SK-N-SH treated with all-trans-retinoic acid at 6 μM for 48 hours (cell line): ENCODE data around the gene CLEC18C.

Experiments
- ATAC-seq: fragments of 200-7000 bp; cut with Tn5 transposase; 3 replicates; pipeline ENCODE4 v1.9.1; 2020; ENCODE audit warnings: mild to moderate bottlenecking, moderate library complexity
- ARNTL ChIP-seq: fragments of 450-650 bp; formaldehyde crosslinking; IDR thresholded peaks from 2 replicates; pipeline ENCODE4 v1.5.0; 2020; ENCODE audit warnings: low read depth, mild to moderate bottlenecking, moderate library complexity, borderline replicate concordance
- BACH2 ChIP-seq: fragments of 250-450 bp; sonication (Bioruptor Pico); IDR thresholded peaks from 2 replicates; pipeline ENCODE4 v1.9.0; 2021; ENCODE audit warnings: mild to moderate bottlenecking, borderline replicate concordance
- CREB5 ChIP-seq: fragments of 250-450 bp; sonication (Bioruptor Pico); IDR thresholded peaks from 2 replicates; pipeline ENCODE4 v1.5.1; 2020; ENCODE audit warnings: low read depth, mild to moderate bottlenecking, moderate library complexity
- CSDC2 ChIP-seq: fragments of 250-450 bp; sonication (Bioruptor Pico); IDR thresholded peaks from 2 replicates; pipeline ENCODE4 v1.5.0; 2020; ENCODE audit warnings: mild to moderate bottlenecking, moderate library complexity
- CSRNP3 ChIP-seq: fragments of 250-450 bp; sonication (Bioruptor Pico); IDR thresholded peaks from 2 replicates; pipeline ENCODE4 v1.5.1; 2021; ENCODE audit warnings: mild to moderate bottlenecking, moderate library complexity
- ESRRG ChIP-seq: fragments of 250-450 bp; sonication (Bioruptor Pico); IDR thresholded peaks from 2 replicates; pipeline ENCODE4 v1.6.1; 2021; ENCODE audit warnings: mild to moderate bottlenecking
- GLIS3 ChIP-seq: fragments of 250-450 bp; sonication (Bioruptor Pico); IDR thresholded peaks from 2 replicates; pipeline ENCODE4 v1.5.0; 2020; ENCODE audit warnings: mild to moderate bottlenecking, moderate library complexity
- ISL1 ChIP-seq: fragments of 250-450 bp; sonication (Bioruptor Pico); IDR thresholded peaks from 2 replicates; pipeline ENCODE4 v2.1.2; 2022; ENCODE audit warnings: mild to moderate bottlenecking, moderate library complexity
- OSR1 ChIP-seq: fragments of 250-450 bp; sonication (Bioruptor Pico); IDR thresholded peaks from 2 replicates; pipeline ENCODE4 v1.8.0; 2022; ENCODE audit warnings: moderate library complexity, mild to moderate bottlenecking, inconsistent platforms
- PATZ1 ChIP-seq: fragments of 250-450 bp; sonication (Bioruptor Pico); IDR thresholded peaks from 2 replicates; pipeline ENCODE4 v1.8.0; 2020; ENCODE audit warnings: mild to moderate bottlenecking, moderate library complexity, borderline replicate concordance
- PPARA ChIP-seq: fragments of 250-450 bp; sonication (Bioruptor Pico); IDR thresholded peaks from 2 replicates; pipeline ENCODE4 v1.5.0; 2020; ENCODE audit warnings: mild to moderate bottlenecking, borderline replicate concordance
- RARB ChIP-seq: fragments of 250-450 bp; sonication (Bioruptor Pico); IDR thresholded peaks from 2 replicates; pipeline ENCODE4 v1.8.0; 2021; ENCODE audit warnings: mild to moderate bottlenecking, moderate library complexity
- SNAI2 ChIP-seq: fragments of 250-450 bp; sonication (Bioruptor Pico); IDR thresholded peaks from 2 replicates; pipeline ENCODE4 v1.5.0; 2020; ENCODE audit warnings: mild to moderate bottlenecking, moderate library complexity
- TCF4 ChIP-seq: fragments of 250-450 bp; sonication (Bioruptor Pico); IDR thresholded peaks from 2 replicates; pipeline ENCODE4 v1.8.0; 2021; ENCODE audit warnings: mild to moderate bottlenecking, moderate library complexity, borderline replicate concordance
- TOX ChIP-seq: fragments of 250-450 bp; sonication (Bioruptor Pico); IDR thresholded peaks from 2 replicates; pipeline ENCODE4 v1.8.0; 2021; ENCODE audit warnings: mild to moderate bottlenecking, moderate library complexity, borderline replicate concordance
- TSHZ2 ChIP-seq: fragments of 250-450 bp; sonication (Bioruptor Pico); IDR thresholded peaks from 2 replicates; pipeline ENCODE4 v1.5.0; 2020; ENCODE audit warnings: mild to moderate bottlenecking, moderate library complexity
- ZC3H10 ChIP-seq: fragments of 250-450 bp; sonication (Bioruptor Pico); IDR thresholded peaks from 2 replicates; pipeline ENCODE4 v1.5.1; 2021; ENCODE audit warnings: mild to moderate bottlenecking, moderate library complexity
- ZFP30 ChIP-seq: fragments of 450-650 bp; formaldehyde crosslinking; IDR thresholded peaks from 2 replicates; pipeline ENCODE4 v1.5.0; 2022; ENCODE audit warnings: mild to moderate bottlenecking, moderate library complexity
- ZNF565 ChIP-seq: fragments of 450-650 bp; formaldehyde crosslinking; conservative IDR thresholded peaks from 2 replicates; pipeline ENCODE4 v1.5.0; 2020; ENCODE audit warnings: low read depth, mild to moderate bottlenecking, moderate library complexity
- ZNF70 ChIP-seq: fragments of 450-650 bp; formaldehyde crosslinking; IDR thresholded peaks from 2 replicates; pipeline ENCODE4 v1.5.0; 2020; ENCODE audit warnings: mild to moderate bottlenecking, moderate library complexity
- ZNF8 ChIP-seq: fragments of 450-650 bp; formaldehyde crosslinking; IDR thresholded peaks from 2 replicates; pipeline ENCODE4 v1.5.0; 2020; ENCODE audit warnings: mild to moderate bottlenecking, moderate library complexity

Gene CLEC18C

GRCh38 chr16:70157105-70157476, 16.5 kb upstream of the CLEC18C start:
- TF ChIP-seq CSDC2 (CRISPR knock-in tag) (no peak), RARB (CRISPR knock-in tag) (no peak), GLIS3 (no peak), TOX (CRISPR knock-in tag) (no peak), PPARA (CRISPR knock-in tag) (no peak), TCF4 (CRISPR knock-in tag) (no peak), SNAI2 (CRISPR knock-in tag) (no peak), ZFP30 (CRISPR knock-in tag) (no peak), PATZ1 (no peak), ISL1 (CRISPR knock-in tag) (no peak), ZNF565 (CRISPR knock-in tag) (no peak), CSRNP3 (CRISPR knock-in tag) (no peak)
- no peak for ATAC-seq

- no peak for ATAC-seq
- TF ChIP-seq ZC3H10 (CRISPR knock-in tag) (no peak), ZNF70 (CRISPR knock-in tag) (no peak), BACH2 (CRISPR knock-in tag) (no peak), RARB (CRISPR knock-in tag) (no peak), ARNTL (CRISPR knock-in tag) (no peak), CSDC2 (CRISPR knock-in tag) (no peak), CREB5 (no peak), TCF4 (CRISPR knock-in tag) (no peak), GLIS3 (no peak), OSR1 (CRISPR knock-in tag) (no peak), CSRNP3 (CRISPR knock-in tag) (no peak), ZNF8 (CRISPR knock-in tag) (no peak)
Measured at GRCh38 chr16:70157477-70158260, 15.9 kb upstream of the CLEC18C start.

GRCh38 chr16:70158261-70158939, 15.2 kb upstream of the CLEC18C start:
- TF ChIP-seq ISL1 (CRISPR knock-in tag) (no peak), ARNTL (CRISPR knock-in tag) (no peak), RARB (CRISPR knock-in tag) (no peak), ZFP30 (CRISPR knock-in tag) (no peak), OSR1 (CRISPR knock-in tag) (no peak), CSRNP3 (CRISPR knock-in tag) (no peak), BACH2 (CRISPR knock-in tag) (no peak), GLIS3 (no peak), TSHZ2 (CRISPR knock-in tag) (no peak), SNAI2 (CRISPR knock-in tag) (no peak), CREB5 (no peak), ESRRG (CRISPR knock-in tag) (no peak), TOX (CRISPR knock-in tag) (no peak), PATZ1 (no peak), ZNF70 (CRISPR knock-in tag) (no peak)
- TF ChIP-seq, all 23 proteins: peak for 0
- no peak for ATAC-seq
